NCI-H146 (cell line): ENCODE results near the gene SLC35G1.

Experiments used
- DNase-seq: peaks from one replicate; lab custom pipeline; 2025; lab: John Stamatoyannopoulos, UW

The SLC35G1 gene, protein sequence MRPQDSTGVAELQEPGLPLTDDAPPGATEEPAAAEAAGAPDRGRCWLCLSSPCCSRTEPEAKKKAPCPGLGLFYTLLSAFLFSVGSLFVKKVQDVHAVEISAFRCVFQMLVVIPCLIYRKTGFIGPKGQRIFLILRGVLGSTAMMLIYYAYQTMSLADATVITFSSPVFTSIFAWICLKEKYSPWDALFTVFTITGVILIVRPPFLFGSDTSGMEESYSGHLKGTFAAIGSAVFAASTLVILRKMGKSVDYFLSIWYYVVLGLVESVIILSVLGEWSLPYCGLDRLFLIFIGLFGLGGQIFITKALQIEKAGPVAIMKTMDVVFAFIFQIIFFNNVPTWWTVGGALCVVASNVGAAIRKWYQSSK

DNA sequence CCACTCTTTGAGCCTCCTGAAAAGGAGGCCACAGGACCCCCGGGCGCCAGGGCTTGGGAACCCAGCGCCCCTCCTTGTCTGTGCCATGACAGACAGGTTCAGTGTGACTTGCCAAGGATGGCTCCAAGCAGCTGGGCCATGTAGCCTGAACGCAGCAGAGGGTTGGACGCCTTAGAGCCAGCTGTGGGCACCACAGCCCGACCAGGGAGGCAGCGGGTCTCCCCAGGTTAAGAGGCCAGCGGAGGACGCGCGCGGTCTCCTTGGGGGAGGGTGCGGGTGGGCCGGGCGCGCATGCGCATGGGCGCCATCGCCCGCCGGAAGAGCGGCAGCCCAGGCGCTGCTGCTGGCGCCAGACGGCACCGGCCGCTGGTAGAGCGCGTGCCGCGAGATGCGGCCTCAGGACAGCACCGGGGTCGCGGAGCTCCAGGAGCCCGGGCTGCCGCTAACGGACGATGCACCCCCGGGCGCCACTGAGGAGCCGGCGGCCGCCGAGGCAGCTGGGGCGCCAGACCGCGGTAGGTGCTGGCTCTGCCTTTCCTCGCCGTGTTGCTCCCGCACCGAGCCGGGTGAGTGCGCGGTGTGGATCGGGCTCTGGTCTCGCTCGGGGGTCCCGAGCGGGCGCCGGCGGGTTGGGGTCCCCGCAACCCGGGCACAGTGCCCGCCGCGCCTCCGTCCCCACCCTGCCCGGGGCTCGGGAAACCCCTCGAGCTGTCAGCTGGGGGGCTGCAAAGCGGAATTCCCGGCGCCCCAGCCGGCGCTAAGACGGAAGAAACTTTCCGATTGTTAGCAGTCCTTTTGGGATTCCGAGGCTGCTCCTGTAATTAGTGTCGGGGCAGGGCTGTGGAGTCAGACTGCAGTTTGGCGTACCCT is at the start of gene SLC35G1:
Gene SLC35G1 (plus strand): TSS at position 333 of the 870 bp plus-strand sequence. CDS start 56 bp downstream, at position 389.
- peak; percentile 79 for DNase-seq

DNA sequence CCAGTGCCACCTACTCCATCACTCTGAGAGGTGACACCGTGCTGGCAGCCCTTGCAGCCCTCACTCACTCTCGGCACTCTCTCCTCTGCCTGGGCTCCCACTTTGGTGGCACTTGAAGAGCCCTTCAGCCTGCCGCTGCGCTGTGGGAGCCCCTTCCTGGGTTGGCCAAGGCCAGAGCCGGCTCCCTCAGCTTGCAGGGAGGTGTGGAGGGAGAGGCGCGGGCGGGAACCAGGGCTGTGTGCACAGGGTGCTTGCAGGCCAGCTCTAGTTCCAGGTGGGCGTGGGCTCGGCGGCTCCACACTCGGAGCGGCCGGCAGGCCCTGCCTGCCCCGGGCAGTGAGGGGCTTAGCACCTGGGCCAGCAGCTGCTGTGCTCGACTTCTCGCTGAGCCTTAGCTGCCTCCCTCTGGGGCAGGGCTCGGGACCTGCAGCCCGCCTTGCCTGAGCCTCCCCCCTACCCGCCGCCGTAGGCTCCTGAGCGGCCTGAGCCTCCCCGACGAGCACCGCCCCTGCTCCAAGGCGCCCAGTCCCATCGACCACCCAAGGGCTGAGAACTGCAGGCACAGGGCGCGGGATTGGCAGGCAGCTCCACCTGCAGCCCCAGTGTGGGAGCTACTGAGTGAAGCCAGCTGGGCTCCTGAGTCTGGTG is 48.7 kb upstream of the SLC35G1 start:
- DNase-seq, result no peak

DNA sequence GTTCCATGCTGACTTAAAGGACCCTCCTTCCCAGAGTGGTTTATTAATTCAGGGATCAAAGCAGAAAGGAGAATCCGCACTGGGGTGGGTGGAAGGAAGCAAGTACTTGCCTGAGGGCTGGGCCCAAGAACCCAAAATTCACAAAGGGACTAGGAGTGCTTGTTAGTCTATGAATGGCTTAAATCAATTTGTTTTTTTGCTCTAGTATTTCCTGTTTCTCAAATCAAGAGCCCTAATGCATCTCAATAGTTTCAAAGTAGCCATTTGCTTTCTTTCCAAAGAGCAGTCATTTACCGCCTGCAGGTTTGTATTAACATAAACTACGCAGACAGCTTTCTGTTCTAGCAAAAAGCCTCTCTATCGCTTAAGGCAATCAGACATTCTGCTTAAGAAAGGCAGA is 44.2 kb upstream of the SLC35G1 start:
- no peak for DNase-seq

DNA sequence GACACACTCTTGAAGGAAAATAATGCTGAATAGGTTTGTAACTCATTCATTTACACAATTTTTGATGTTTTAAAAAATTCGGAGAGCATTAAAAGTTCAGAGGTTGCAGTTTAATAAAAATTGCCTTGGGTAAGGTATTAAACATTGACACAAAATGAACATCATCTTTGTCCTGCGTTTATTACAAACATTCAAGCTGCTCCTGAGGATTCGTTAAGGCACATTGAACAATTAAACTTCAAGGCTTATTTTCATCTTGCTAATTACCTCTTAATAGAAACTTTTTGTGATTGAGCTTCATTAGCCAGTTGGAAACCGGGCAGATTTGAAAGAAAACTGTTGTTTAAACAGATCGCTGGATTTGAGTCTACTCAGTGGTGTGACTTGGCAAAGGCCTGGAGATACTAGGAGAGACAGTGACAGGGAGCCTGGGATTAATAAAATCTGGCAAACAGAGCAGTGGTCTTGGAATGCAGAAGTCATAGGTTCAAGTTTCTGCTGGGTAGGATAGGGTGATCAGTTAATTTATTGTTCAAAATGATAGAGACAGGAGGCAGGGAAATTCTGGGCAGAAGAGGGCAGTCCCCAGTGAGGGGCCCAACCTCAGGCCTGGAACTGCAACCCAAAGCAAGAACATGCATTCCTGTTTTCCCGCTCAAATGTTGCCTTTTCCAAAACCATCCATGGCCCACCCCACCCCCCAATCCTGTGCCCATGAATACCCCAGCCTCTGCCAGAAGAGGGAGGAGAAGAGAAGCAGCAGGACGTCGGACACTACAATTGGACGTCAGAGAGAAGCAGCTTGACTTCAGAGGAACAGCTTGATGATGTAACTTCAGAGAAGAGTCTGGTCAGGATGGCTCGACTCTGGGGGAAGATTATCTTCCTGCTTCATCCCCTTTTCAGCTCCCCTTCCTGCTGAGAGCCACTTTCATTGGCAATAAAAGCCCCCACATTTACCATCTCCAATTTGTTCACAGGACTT is 43.5 kb upstream of the SLC35G1 start:
- no peak for DNase-seq

GRCh38 chr10:93851169-93851568 is 42.6 kb upstream of the SLC35G1 start:
- no peak for DNase-seq

- no peak for DNase-seq
These were observed 41.2 kb upstream of the SLC35G1 start for GRCh38 chr10:93852476-93853095.

DNA sequence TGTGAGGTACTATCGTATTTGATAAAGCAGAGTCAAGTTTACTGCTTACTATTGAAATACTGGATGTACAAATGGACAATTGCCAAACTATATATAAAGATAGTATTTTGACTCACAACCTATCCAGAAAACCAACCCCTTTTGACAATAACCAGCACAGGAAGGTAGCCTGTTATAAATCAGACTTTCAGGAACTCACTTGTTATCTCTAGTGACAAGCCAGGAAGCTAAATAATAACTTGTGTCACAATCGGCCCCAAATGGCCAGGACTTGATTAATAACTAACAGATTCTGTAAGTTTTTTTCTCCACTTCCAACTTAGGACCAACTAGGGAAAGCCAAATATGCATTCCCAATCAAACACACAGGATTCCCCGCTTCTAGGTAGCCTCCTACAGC is 38.8 kb upstream of the SLC35G1 start:
- DNase-seq, result no peak

DNA sequence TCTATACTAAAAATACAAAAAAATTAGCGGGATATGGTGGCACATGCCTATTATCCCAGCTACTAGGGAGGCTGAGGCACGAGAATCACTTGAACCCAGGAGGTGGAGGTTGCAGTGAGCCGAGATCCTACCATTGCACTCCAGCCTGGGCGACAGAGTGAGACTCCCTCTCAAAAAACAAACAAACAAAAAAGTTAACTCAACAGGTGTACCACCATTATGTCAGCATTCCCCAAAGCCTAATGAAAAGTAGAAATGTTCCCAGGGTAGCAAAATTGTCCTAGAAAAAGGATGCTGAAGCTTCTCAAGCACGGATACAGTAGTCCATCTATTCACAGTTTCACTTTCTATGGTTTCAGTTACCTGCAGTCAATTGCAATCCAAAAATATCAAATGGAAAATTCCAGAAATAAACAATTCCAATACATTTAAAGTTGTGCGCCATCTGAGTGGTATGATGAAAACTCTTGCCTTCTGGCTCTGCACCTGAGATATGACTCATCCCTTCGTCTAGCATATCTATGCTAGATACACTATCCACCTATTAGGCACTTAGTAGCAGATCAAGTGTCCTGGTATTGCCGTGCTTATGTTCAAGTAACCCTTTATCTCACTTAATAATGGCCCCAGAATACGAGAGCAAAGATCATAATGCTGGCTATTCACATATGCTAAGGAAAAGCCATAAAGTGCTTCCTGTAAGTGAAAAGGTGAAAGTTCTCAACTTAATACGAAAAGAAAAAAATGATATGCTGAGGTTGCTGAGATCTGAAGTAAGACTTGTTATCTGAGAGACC is 37.2 kb upstream of the SLC35G1 start:
- DNase-seq, result no peak

- DNase-seq, result no peak
These were observed 34.6 kb upstream of the SLC35G1 start for GRCh38 chr10:93859049-93859655.

DNA sequence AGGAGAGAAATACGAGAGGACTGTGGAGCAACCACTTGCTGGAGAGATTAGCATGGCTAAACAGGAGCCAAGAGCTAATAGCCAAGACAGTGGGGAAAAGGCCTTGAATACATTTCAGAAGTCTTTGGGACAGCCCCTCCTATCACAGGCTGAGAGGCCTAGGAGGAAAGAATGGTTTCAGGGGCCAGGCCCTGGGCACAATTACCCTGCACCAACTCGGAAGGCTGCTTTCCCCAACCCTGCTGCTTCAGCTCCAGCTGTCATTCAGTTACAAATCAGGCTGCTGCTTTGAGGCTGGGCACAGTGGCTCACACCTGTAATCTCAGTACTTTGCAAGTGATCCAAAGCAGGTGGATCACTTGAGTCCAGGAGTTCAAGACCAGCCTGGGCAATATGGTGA is 32.0 kb upstream of the SLC35G1 start:
- DNase-seq, result no peak

GRCh38 chr10:93865794-93866425 is 27.9 kb upstream of the SLC35G1 start:
- no peak for DNase-seq

GRCh38 chr10:93867525-93867924 is 26.3 kb upstream of the SLC35G1 start:
- no peak for DNase-seq

DNA sequence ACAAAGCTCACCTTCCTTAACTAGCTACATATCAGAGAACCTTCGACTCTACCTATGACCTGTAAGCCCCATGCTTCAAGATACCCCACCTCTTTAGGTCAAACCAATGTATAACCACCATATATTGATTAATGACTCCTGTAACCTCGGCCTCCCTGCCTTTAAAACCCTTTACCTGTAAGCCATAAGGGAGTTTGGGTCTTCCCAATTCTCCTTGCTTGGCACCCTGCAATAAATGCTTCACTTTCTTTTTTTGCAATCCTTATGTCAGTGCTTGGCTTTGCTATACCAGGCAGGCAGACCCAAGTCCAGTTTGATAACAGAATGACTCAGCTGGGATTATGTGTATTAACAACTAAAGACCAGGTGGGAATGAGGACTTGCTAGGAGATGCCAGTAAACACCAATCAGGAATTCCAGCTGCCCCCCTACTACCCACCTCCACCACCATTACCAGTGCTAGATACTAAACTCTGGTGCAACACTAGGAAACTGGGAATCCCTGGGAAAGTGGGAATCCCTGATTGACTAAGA is 22.0 kb upstream of the SLC35G1 start:
- DNase-seq, result no peak

DNA sequence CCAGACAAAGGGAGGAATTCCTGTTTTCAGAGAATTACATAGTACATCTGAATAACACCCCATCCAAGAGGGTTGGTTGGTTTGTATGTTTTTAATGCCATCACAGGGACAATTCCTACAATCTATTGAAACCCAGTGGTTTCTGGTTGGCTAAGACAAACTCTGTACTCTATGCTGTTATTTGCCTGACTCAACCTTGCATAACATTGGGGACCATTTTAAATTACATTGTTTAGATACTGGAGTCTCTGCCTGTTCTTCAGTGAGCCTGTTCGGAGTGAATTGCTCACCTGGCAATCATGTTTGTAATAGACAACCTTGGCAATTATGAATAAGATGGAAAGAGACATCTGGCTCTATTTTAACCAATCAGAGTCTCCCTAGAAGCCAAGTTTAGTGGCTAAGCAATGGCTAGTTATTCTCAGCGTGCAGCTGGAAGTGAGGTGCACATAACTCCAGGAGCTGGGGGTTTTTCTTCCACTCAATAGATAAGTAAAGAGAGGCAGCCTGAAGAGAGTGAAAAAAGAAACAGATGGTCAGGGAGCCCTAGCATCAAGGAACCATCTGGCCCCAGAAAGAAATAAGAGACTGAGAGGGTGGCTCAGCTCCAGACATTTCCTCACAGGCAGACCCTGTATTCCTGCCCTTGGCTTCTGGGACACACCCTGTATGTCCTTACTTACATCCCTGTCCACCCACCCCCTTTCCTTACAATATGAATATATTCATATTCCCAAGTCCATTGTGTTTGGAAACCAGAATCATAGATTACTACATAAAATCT is 21.2 kb upstream of the SLC35G1 start:
- no peak for DNase-seq

- DNase-seq, result no peak
These were observed 20.2 kb upstream of the SLC35G1 start for GRCh38 chr10:93873420-93874115.

GRCh38 chr10:93874309-93875031 is 19.3 kb upstream of the SLC35G1 start:
- DNase-seq, result peak; percentile 86

GRCh38 chr10:93875032-93875358 is 18.8 kb upstream of the SLC35G1 start:
- no peak for DNase-seq
